ENCODE results near the gene BFSP2. TPM values are rescaled to one million over a fixed set of nuclear protein-coding genes. Genes with fewer than 3 reads are reported as not detected.
A peak's percentile ranks its signal among the peaks of the same experiment; 100 is the strongest.
"Not testable (repeated sequence)": the region's sequence is repeated elsewhere in the genome, so short reads cannot be mapped to it uniquely, and the experiment has no call there.

Gene BFSP2
- total and polyA plus RNA-seq, 4 donors = not detected

DNA sequence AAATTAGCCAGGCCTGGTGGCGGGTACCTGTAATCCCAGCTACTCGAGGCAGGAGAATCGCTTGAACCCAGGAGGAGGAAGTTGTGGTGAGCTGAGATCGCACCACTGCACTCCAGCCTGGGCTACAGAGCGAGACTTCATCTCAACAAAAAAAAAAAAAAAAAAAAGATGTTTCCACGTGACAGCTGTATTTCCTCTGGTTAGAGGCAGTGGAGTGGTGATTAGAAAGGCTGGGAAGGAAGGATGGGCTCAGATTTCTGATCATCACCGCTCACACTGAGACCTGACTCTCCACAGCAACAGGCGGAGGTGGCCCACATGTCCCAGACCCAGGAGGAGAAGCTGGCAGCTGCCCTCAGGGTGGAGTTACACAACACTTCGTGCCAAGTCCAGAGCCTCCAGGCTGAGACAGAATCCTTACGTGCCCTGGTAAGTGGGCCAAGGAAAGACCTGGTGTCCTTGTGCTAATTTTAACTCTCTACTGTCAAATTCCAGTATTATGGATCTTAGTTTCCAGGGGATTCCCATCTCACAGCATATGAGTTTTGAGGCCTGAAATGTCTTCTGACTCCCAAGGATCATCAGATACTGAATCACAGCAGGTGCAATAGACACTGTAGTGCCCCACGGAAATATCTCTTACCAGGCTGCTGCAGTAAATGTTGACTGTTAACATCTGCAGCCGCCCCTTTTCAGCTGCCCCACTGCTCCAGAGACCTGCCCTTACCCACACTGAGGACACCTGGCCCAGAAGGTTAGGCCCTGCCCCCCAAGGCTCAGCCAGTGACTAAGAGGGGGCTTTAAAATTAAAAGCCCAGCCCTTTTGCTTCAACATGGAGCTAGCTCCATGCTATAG is 66.9 kb downstream of the BFSP2 start:
- Histone ChIP-seq H3K4me1 (ENCODE audit: control insufficient read depth in 1 of 2, insufficient read depth in 2 of 2, low read length in 2 of 2) (no peaks in the 10 kb centered on the region), H3K27ac (ENCODE audit: low read depth in 1 of 2, low read length in 2 of 2) (no peak overlapping the region), H3K9me3 (ENCODE audit: control insufficient read depth, low read length) (no peaks in the 10 kb centered on the region), H3K4me3 (ENCODE audit: low read length in 2 of 2) (no peak overlapping the region), H3K27me3 (ENCODE audit: control insufficient read depth in 1 of 2, insufficient read depth in 2 of 2, low read length in 1 of 2) (no peaks in the 10 kb centered on the region), H3K36me3 (ENCODE audit: control insufficient read depth in 1 of 2, insufficient read depth in 2 of 2, low read length in 1 of 2) (no peaks in the 10 kb centered on the region)
- ATAC-seq (ENCODE audit: low FRiP score) (no peak), DNase-seq (no peak)
- intact Hi-C loops (cut with DNase I) = loop anchor here in 1 of 2 donors (5.0 kb wide), 1 partner anchor 111 kb away; no protein-coding TSS in a partner anchor
- WGBS, 2 donors = 69% methylated on average over 12 of the region's 12 CpGs

- intact Hi-C loops (cut with DNase I) = loop anchor here in 1 of 2 donors (5.0 kb wide), 1 partner anchor 110 kb away; no protein-coding TSS in a partner anchor
- Histone ChIP-seq H3K36me3 (ENCODE audit: control insufficient read depth in 1 of 2, insufficient read depth in 2 of 2, low read length in 1 of 2) (no peaks in the 10 kb centered on the region), H3K27ac (ENCODE audit: low read depth in 1 of 2, low read length in 2 of 2) (no peak overlapping the region), H3K27me3 (ENCODE audit: control insufficient read depth in 1 of 2, insufficient read depth in 2 of 2, low read length in 1 of 2) (no peaks in the 10 kb centered on the region), H3K9me3 (ENCODE audit: control insufficient read depth, low read length) (no peaks in the 10 kb centered on the region), H3K4me3 (ENCODE audit: low read length in 2 of 2) (no peak overlapping the region), H3K4me1 (ENCODE audit: control insufficient read depth in 1 of 2, insufficient read depth in 2 of 2, low read length in 2 of 2) (no peaks in the 10 kb centered on the region)
- no peak for ATAC-seq (ENCODE audit: low FRiP score)
- 96% methylated on average over 2 of the region's 2 CpGs for WGBS, 2 donors
- DNase-seq = no peak
Measured at GRCh38 chr3:133467780-133468179, 67.9 kb downstream of the BFSP2 start.

DNA sequence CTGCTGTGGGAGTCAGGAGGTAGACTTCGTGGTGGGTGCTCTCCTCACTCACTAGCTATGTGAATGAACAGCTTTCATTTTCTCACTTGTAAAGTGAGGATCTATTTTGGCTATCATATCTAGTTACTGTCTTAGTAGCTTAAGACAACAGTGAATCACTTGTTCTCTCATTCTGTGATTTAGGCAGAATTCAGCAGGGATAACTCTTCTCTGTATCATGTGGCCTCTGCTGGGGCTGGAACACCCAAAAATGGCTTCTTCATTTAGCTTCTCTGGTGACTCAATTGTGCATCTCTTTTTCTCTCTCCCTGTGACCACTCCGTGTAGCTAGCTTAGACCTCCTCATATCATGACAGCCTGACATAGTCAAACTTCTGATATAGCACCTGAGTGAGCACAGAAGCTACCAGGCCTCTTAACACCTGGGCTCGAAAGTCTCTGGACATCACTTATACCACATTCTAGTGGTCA is 68.4 kb downstream of the BFSP2 start:
- H3K9me3 ChIP-seq (ENCODE audit: control insufficient read depth, low read length) = no peaks in the 10 kb centered on the region
- H3K4me3 ChIP-seq (ENCODE audit: low read length in 2 of 2) = no peak overlapping the region
- no peak overlapping the region for H3K27ac ChIP-seq (ENCODE audit: low read depth in 1 of 2, low read length in 2 of 2)
- ATAC-seq (ENCODE audit: low FRiP score) (no peak), DNase-seq (no peak)
- WGBS, 2 donors = 86 to 90% methylated on average over 3 of the region's 3 CpGs
- intact Hi-C loops (cut with DNase I) = loop anchor here in 1 of 2 donors (5.0 kb wide), 1 partner anchor 109 kb away; no protein-coding TSS in a partner anchor
- no peaks in the 10 kb centered on the region for H3K36me3 ChIP-seq (ENCODE audit: control insufficient read depth in 1 of 2, insufficient read depth in 2 of 2, low read length in 1 of 2)
- no peaks in the 10 kb centered on the region for H3K27me3 ChIP-seq (ENCODE audit: control insufficient read depth in 1 of 2, insufficient read depth in 2 of 2, low read length in 1 of 2)
- H3K4me1 ChIP-seq (ENCODE audit: control insufficient read depth in 1 of 2, insufficient read depth in 2 of 2, low read length in 2 of 2) = no peaks in the 10 kb centered on the region

GRCh38 chr3:133469140-133469731 is 69.4 kb downstream of the BFSP2 start:
- 4 to 7% methylated on average over 7 of the region's 7 CpGs for WGBS, 2 donors
- Histone ChIP-seq H3K27ac (ENCODE audit: low read depth in 1 of 2, low read length in 2 of 2) (peak overlapping the region in 1 of 2 donors; percentile 29), H3K4me1 (ENCODE audit: control insufficient read depth in 1 of 2, insufficient read depth in 2 of 2, low read length in 2 of 2) (no peaks in the 10 kb centered on the region), H3K9me3 (ENCODE audit: control insufficient read depth, low read length) (no peaks in the 10 kb centered on the region), H3K4me3 (ENCODE audit: low read length in 2 of 2) (no peak overlapping the region), H3K36me3 (ENCODE audit: control insufficient read depth in 1 of 2, insufficient read depth in 2 of 2, low read length in 1 of 2) (no peaks in the 10 kb centered on the region), H3K27me3 (ENCODE audit: control insufficient read depth in 1 of 2, insufficient read depth in 2 of 2, low read length in 1 of 2) (no peaks in the 10 kb centered on the region)
- DNase-seq (no peak), ATAC-seq (ENCODE audit: low FRiP score) (peak; percentile 74)
- intact Hi-C loops (cut with DNase I) = loop anchor here in 1 of 2 donors (5.0 kb wide), 1 partner anchor 108 kb away; no protein-coding TSS in a partner anchor

DNA sequence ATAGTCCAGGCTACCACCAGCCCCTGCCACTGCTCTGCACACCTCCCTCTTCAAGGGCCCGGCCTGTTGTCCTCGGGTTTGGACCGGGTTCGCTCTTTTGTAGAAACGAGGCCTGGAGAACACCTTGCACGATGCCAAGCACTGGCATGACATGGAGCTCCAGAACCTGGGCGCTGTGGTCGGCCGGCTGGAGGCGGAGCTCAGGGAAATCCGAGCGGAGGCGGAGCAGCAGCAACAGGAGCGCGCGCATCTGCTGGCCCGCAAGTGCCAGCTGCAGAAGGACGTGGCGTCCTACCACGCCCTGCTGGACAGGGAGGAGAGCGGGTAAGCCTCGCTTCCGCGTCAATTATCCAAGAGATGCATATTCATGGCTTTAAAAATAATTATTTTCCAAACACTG is 72.4 kb downstream of the BFSP2 start:
- Histone ChIP-seq H3K27me3 (ENCODE audit: control insufficient read depth in 1 of 2, insufficient read depth in 2 of 2, low read length in 1 of 2) (no peaks in the 10 kb centered on the region), H3K9me3 (ENCODE audit: control insufficient read depth, low read length) (no peaks in the 10 kb centered on the region), H3K4me1 (ENCODE audit: control insufficient read depth in 1 of 2, insufficient read depth in 2 of 2, low read length in 2 of 2) (no peaks in the 10 kb centered on the region), H3K4me3 (ENCODE audit: low read length in 2 of 2) (no peak overlapping the region), H3K27ac (ENCODE audit: low read depth in 1 of 2, low read length in 2 of 2) (no peak overlapping the region), H3K36me3 (ENCODE audit: control insufficient read depth in 1 of 2, insufficient read depth in 2 of 2, low read length in 1 of 2) (no peaks in the 10 kb centered on the region)
- DNase-seq (peak in 1 of 2 donors; percentile 76), ATAC-seq (ENCODE audit: low FRiP score) (no peak)
- WGBS, 2 donors = 80 to 84% methylated on average over 24 of the region's 24 CpGs
- intact Hi-C loops (cut with DNase I) = loop anchor here in 1 of 2 donors (10.0 kb wide), 1 partner anchor 133 kb away; no protein-coding TSS in a partner anchor

DNA sequence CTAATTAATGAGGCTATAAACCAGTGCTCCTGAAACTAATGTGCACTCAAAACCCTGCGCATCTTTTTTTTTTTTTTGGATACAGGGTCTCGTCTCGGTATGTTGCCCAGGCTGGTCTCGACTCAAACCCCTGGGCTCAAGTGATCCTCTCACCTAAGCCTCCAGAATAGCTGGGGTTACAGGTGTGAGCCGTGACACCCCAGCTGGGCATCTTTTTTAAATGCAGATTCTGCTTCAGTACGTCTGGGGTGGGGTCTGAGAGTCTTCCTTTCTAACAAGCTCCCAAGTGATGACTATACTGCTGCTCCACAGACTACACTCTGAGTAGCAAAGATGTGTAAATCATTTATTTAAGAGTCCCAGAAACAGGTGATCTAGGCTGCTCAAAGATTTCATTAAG is 73.0 kb downstream of the BFSP2 start:
- H3K36me3 ChIP-seq (ENCODE audit: control insufficient read depth in 1 of 2, insufficient read depth in 2 of 2, low read length in 1 of 2) = no peaks in the 10 kb centered on the region
- intact Hi-C loops (cut with DNase I) = loop anchor here in 1 of 2 donors (10.0 kb wide), 1 partner anchor 132 kb away; no protein-coding TSS in a partner anchor
- no peak overlapping the region for H3K4me3 ChIP-seq (ENCODE audit: low read length in 2 of 2)
- ATAC-seq (ENCODE audit: low FRiP score) = no peak
- H3K9me3 ChIP-seq (ENCODE audit: control insufficient read depth, low read length) = no peaks in the 10 kb centered on the region
- H3K27me3 ChIP-seq (ENCODE audit: control insufficient read depth in 1 of 2, insufficient read depth in 2 of 2, low read length in 1 of 2) = no peaks in the 10 kb centered on the region
- no peak overlapping the region for H3K27ac ChIP-seq (ENCODE audit: low read depth in 1 of 2, low read length in 2 of 2)
- DNase-seq = no peak
- no peaks in the 10 kb centered on the region for H3K4me1 ChIP-seq (ENCODE audit: control insufficient read depth in 1 of 2, insufficient read depth in 2 of 2, low read length in 2 of 2)
- WGBS, 2 donors = 94 to 98% methylated on average over 6 of the region's 6 CpGs

- not testable (repeated sequence) for H3K27ac ChIP-seq (ENCODE audit: low read depth in 1 of 2, low read length in 2 of 2); ATAC-seq (ENCODE audit: low FRiP score); H3K36me3 ChIP-seq (ENCODE audit: control insufficient read depth in 1 of 2, insufficient read depth in 2 of 2, low read length in 1 of 2); H3K4me3 ChIP-seq (ENCODE audit: low read length in 2 of 2); DNase-seq; H3K27me3 ChIP-seq (ENCODE audit: control insufficient read depth in 1 of 2, insufficient read depth in 2 of 2, low read length in 1 of 2); H3K4me1 ChIP-seq (ENCODE audit: control insufficient read depth in 1 of 2, insufficient read depth in 2 of 2, low read length in 2 of 2); H3K9me3 ChIP-seq (ENCODE audit: control insufficient read depth, low read length)
- intact Hi-C loops (cut with DNase I) = loop anchor here in 1 of 2 donors (10.0 kb wide), 1 partner anchor 131 kb away; no protein-coding TSS in a partner anchor
- 100% methylated on average over 1 of the region's 5 CpGs; no CpG with 5 or more reads in 1 of the 2 donors for WGBS, 2 donors
Measured at GRCh38 chr3:133473472-133474191, 73.8 kb downstream of the BFSP2 start.

GRCh38 chr3:133474251-133474801 is 74.5 kb downstream of the BFSP2 start:
- H3K9me3 ChIP-seq (ENCODE audit: control insufficient read depth, low read length) = no peaks in the 10 kb centered on the region
- H3K27ac ChIP-seq (ENCODE audit: low read depth in 1 of 2, low read length in 2 of 2) = no peak overlapping the region
- 20% methylated on average over 8 of the region's 8 CpGs for WGBS, 2 donors
- no peaks in the 10 kb centered on the region for H3K36me3 ChIP-seq (ENCODE audit: control insufficient read depth in 1 of 2, insufficient read depth in 2 of 2, low read length in 1 of 2)
- DNase-seq = no peak
- H3K4me3 ChIP-seq (ENCODE audit: low read length in 2 of 2) = no peak overlapping the region
- peak; percentile 72 for ATAC-seq (ENCODE audit: low FRiP score)
- intact Hi-C loops (cut with DNase I) = loop anchor here in 1 of 2 donors (10.0 kb wide), 1 partner anchor 130 kb away; no protein-coding TSS in a partner anchor
- no peaks in the 10 kb centered on the region for H3K27me3 ChIP-seq (ENCODE audit: control insufficient read depth in 1 of 2, insufficient read depth in 2 of 2, low read length in 1 of 2)
- H3K4me1 ChIP-seq (ENCODE audit: control insufficient read depth in 1 of 2, insufficient read depth in 2 of 2, low read length in 2 of 2) = no peaks in the 10 kb centered on the region

Measured in aorta (tissue), 5 donors.